ENCODE measurements around the gene ADCY9.
"Not testable (repeated sequence)": the region's sequence is repeated elsewhere in the genome, so short reads cannot be mapped to it uniquely, and the experiment has no call there.

Gene ADCY9

GRCh38 chr16:4116325-4117249, at the start of gene ADCY9:
Gene ADCY9, minus strand, starts transcription at chr16:4116442. Its CDS starts 1,000 bp downstream, at chr16:4115442.
- peak; percentile 62 to 72 for DNase-seq

- DNase-seq, result no peak
Measured at GRCh38 chr16:4160658-4161430, 44.6 kb upstream of the ADCY9 start.

GRCh38 chr16:4159726-4160125, 43.5 kb upstream of the ADCY9 start:
- DNase-seq, result no peak

GRCh38 chr16:4158143-4159093, 42.2 kb upstream of the ADCY9 start:
- DNase-seq, result no peak

- no peak for DNase-seq
Measured at GRCh38 chr16:4157376-4157825, 41.2 kb upstream of the ADCY9 start.

GRCh38 chr16:4156503-4156902, 40.3 kb upstream of the ADCY9 start:
- DNase-seq, result not testable (repeated sequence)

- not testable (repeated sequence) for DNase-seq
Measured at GRCh38 chr16:4153364-4153763, 37.1 kb upstream of the ADCY9 start.

- DNase-seq, result no peak
Measured at GRCh38 chr16:4152267-4152666, 36.0 kb upstream of the ADCY9 start.

GRCh38 chr16:4147236-4147635, 31.0 kb upstream of the ADCY9 start:
- DNase-seq, result no peak

- no peak for DNase-seq
Measured at GRCh38 chr16:4142268-4142667, 26.0 kb upstream of the ADCY9 start.

GRCh38 chr16:4141604-4142003, 25.4 kb upstream of the ADCY9 start:
- no peak for DNase-seq

- no peak for DNase-seq
Measured at GRCh38 chr16:4140652-4141051, 24.4 kb upstream of the ADCY9 start.

- DNase-seq, result no peak
Measured at GRCh38 chr16:4139968-4140367, 23.7 kb upstream of the ADCY9 start.

GRCh38 chr16:4138713-4139112, 22.5 kb upstream of the ADCY9 start:
- DNase-seq, result no peak

GRCh38 chr16:4137438-4137837, 21.2 kb upstream of the ADCY9 start:
- DNase-seq, result no peak

GRCh38 chr16:4136229-4136813, 20.1 kb upstream of the ADCY9 start:
- DNase-seq, result no peak

GRCh38 chr16:4135537-4135936, 19.3 kb upstream of the ADCY9 start:
- DNase-seq, result no peak

- DNase-seq, result no peak
Measured at GRCh38 chr16:4133897-4134372, 17.7 kb upstream of the ADCY9 start.

GRCh38 chr16:4131621-4132020, 15.4 kb upstream of the ADCY9 start:
- DNase-seq, result no peak

- DNase-seq, result no peak
Measured at GRCh38 chr16:4124535-4125294, 8.5 kb upstream of the ADCY9 start.

GRCh38 chr16:4123616-4124300, 7.5 kb upstream of the ADCY9 start:
- no peak for DNase-seq

Measured in stimulated activated CD4-positive, alpha-beta T cell treated with anti-CD3 and anti-CD28 coated beads, Interleukin-2, amount 100 ng/mL, for 48 hours (primary cell).